Measurements from ENCODE around the gene GPR3. TPM values are rescaled to one million over a fixed set of nuclear protein-coding genes. Genes with fewer than 3 reads are reported as not detected.

Gene GPR3
- total RNA-seq, 4 donors from 2014 or later = not detected

- TF ChIP-seq CTCF (IDR thresholded peaks at IDR 0.05) (no peak), POLR2A (IDR thresholded peaks at IDR 0.05) (no peak)
- no peaks in the 10 kb centered on the region for H3K27me3 ChIP-seq
- peaks cover 0 to 7% (median 0%) of the 10 kb centered on the region in 4 donors for H3K4me1 ChIP-seq
- DNase-seq = no peak
- no peak overlapping the region for H3K27ac ChIP-seq
- no peak overlapping the region for H3K4me3 ChIP-seq
- no peaks in the 10 kb centered on the region for H3K9me3 ChIP-seq
- H3K36me3 ChIP-seq = no peaks in the 10 kb centered on the region
Observed at GRCh38 chr1:27379564-27380122, 12.8 kb upstream of the GPR3 start.

- H3K4me3 ChIP-seq = no peak overlapping the region
- TF ChIP-seq CTCF (IDR thresholded peaks at IDR 0.05) = no peak
- no peak for TF ChIP-seq POLR2A (IDR thresholded peaks at IDR 0.05)
- H3K27ac ChIP-seq = no peak overlapping the region
- no peaks in the 10 kb centered on the region for H3K27me3 ChIP-seq
- no peak for DNase-seq
- peaks cover 0 to 7% (median 0%) of the 10 kb centered on the region in 4 donors for H3K4me1 ChIP-seq
- H3K9me3 ChIP-seq = no peaks in the 10 kb centered on the region
- H3K36me3 ChIP-seq = no peaks in the 10 kb centered on the region
Observed at GRCh38 chr1:27380224-27380623, 12.2 kb upstream of the GPR3 start.

- H3K27me3 ChIP-seq = no peaks in the 10 kb centered on the region
- TF ChIP-seq POLR2A (IDR thresholded peaks at IDR 0.05) (no peak), CTCF (IDR thresholded peaks at IDR 0.05) (no peak)
- H3K9me3 ChIP-seq = no peaks in the 10 kb centered on the region
- no peak for DNase-seq
- H3K4me3 ChIP-seq = no peak overlapping the region
- H3K36me3 ChIP-seq = no peaks in the 10 kb centered on the region
- H3K27ac ChIP-seq = no peak overlapping the region
- peaks cover 0 to 7% (median 0%) of the 10 kb centered on the region in 4 donors for H3K4me1 ChIP-seq
Observed at GRCh38 chr1:27380766-27381733, 11.4 kb upstream of the GPR3 start.

- Histone ChIP-seq H3K36me3 (no peaks in the 10 kb centered on the region), H3K27me3 (no peaks in the 10 kb centered on the region), H3K9me3 (no peaks in the 10 kb centered on the region), H3K4me1 (peaks cover 0 to 7% (median 0%) of the 10 kb centered on the region in 4 donors), H3K4me3 (no peak overlapping the region), H3K27ac (no peak overlapping the region)
- DNase-seq = no peak
- TF ChIP-seq CTCF (IDR thresholded peaks at IDR 0.05) = no peak
- TF ChIP-seq POLR2A (IDR thresholded peaks at IDR 0.05) = no peak
Observed at GRCh38 chr1:27381969-27382762, 10.3 kb upstream of the GPR3 start.

GRCh38 chr1:27383039-27383605 is 9.3 kb upstream of the GPR3 start, which contains the start of gene CD164L2:
Gene CD164L2 (minus strand): TSS chr1:27383333. CDS start chr1:27383239, 94 bp downstream.
- no peak within 1 kb of the TSS for H3K27ac ChIP-seq
- peaks cover 0 to 7% (median 0%) of the 10 kb centered on the region in 4 donors for H3K4me1 ChIP-seq
- TF ChIP-seq CTCF (IDR thresholded peaks at IDR 0.05) = no peak
- TF ChIP-seq POLR2A (IDR thresholded peaks at IDR 0.05) = no peak
- H3K9me3 ChIP-seq = no peaks in the 10 kb centered on the region
- H3K36me3 ChIP-seq = no peaks in the 10 kb centered on the region
- peak in 2 of 3 donors; percentile 79 to 87 for DNase-seq
- peak within 1 kb of the TSS in 2 of 4 donors; percentile 33 to 34 for H3K4me3 ChIP-seq
- no peaks in the 10 kb centered on the region for H3K27me3 ChIP-seq

All from Peyer's patch (tissue), 4 donors.